Activated CD4-positive, alpha-beta T cell treated with anti-CD3 and anti-CD28 coated beads for 1 hour (primary cell): ENCODE results near the gene GJB2.
"Not testable (repeated sequence)": the region's sequence is repeated elsewhere in the genome, so short reads cannot be mapped to it uniquely, and the experiment has no call there.

Experiments
- DNase-seq: peaks from one replicate; pipeline ENCODE4 v3.0.0-alpha.2; 2020

GJB2 gene

GRCh38 chr13:20161275-20161950, 31.3 kb downstream of the GJB2 start:
- DNase-seq: peak; percentile 24

GRCh38 chr13:20160306-20161274, 32.1 kb downstream of the GJB2 start, which contains the start of gene GJA3:
Gene GJA3, minus strand, starts transcription at chr13:20161052. Its CDS starts 17,764 bp downstream, at chr13:20143288.
- peak; percentile 43 for DNase-seq

- no peak for DNase-seq
Measured at GRCh38 chr13:20159646-20160305, 33.0 kb downstream of the GJB2 start.

GRCh38 chr13:20157151-20157796, 35.5 kb downstream of the GJB2 start:
- DNase-seq: no peak

DNA sequence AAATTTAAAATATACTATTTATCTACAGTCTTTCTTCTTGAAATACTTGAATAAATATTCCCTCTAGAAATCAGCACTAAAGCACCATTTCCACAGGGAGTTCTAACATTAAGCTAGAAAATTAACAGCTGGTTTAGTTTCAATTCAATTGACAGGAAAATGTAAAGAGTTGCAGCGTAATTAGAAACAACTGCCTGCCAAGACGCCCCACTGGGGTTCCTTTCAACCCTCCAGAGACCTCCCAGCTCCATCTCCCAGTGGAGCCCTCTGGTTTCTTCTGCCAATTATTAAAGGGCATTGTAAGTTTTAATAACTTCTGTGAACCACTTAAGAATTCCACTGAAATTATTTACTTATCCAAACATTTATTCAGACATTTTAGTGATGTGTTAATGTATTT, 36.0 kb downstream of the GJB2 start:
- DNase-seq: no peak

DNA sequence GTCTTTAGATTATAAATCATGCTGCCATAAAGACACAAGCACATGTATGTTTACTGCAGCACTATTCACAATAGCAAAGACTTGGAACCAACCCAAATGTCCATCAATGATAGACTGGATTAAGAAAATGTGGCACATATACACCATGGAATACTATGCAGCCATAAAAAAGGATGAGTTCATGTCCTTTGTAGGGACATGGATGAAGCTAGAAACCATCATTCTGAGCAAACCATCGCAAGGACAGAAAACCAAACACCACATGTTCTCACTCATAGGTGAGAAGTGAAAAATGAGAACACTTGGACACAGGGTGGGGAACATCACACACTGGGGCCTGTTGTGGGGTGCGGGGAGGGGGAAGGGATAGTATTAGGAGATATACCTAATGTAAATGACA, 39.4 kb downstream of the GJB2 start:
- DNase-seq: not testable (repeated sequence)

DNA sequence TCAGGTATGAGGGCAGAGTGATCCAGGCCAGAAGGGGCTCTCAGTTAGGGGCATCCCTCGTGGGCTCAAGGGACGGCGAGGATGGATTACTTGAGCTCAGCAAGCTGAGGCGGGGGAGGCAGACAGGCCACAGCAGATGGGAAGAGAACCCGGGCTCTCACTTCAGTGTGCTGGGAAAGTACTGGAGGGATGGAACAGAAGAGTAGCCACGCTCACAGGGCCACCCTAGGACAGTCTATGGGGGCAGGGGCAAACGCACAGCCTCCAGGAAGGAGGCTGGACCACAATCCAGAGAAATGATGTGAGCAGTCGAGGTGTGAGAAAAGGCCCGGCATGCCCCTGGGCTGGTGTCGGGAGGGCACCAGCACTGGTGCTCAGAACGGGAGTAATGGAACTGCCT, 41.1 kb downstream of the GJB2 start:
- DNase-seq: no peak

GRCh38 chr13:20151016-20151415, 41.7 kb downstream of the GJB2 start:
- DNase-seq: no peak

DNA sequence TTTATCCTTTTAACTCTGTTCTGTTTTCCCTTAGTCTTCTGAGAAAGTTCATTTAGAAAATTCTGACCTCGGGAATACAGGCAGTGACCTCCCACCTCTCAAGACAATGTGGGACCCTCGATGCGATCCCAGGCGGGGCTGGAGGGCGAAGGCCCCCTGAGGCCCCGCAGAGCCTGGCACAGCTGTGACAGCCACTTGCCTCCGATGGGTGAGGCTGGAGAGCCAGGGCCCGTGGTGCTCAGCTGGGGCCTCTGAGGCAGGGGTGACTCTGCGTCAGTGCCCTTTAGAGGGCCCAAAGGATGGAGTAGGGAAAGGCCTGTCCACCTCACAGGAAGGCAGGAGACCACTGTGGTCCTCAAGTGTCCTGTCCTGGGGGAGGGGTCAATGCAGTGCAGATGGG, 42.2 kb downstream of the GJB2 start:
- DNase-seq: no peak

- DNase-seq: no peak
Measured at GRCh38 chr13:20149762-20150161, 43.0 kb downstream of the GJB2 start.

DNA sequence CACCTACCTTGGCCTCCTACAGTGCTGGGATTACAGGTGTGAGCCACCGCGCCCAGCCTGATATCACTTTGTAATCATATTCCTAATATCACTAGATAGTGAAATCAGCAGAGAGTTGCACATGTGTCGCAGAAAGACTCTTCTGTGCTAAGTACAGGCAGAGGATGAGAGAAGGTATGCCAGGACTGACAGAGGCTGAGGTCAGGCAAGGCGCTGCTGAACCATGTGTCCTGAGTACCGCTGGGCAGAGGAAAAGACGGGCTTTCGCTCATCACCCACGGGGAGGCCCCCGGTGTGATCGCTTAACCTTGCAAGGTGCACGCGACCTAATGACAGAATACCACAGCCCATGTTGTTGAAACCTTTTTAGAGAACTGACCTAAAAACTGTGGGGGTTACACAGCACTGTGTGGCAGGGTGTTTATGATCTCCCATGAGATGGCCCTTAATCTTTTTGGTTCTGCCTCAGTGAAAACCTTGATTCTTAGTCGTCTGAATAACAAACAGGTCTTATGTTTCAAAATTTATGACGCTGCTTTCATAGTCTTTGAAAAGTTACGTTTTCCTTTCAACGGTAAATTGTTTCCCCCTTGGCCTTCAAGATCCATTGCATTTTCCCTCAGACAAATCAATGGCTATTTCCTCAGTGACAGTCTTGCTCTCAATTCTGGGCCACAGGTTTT, 44.1 kb downstream of the GJB2 start:
- DNase-seq: no peak

GRCh38 chr13:20146381-20146780, 46.4 kb downstream of the GJB2 start:
- DNase-seq: no peak

DNA sequence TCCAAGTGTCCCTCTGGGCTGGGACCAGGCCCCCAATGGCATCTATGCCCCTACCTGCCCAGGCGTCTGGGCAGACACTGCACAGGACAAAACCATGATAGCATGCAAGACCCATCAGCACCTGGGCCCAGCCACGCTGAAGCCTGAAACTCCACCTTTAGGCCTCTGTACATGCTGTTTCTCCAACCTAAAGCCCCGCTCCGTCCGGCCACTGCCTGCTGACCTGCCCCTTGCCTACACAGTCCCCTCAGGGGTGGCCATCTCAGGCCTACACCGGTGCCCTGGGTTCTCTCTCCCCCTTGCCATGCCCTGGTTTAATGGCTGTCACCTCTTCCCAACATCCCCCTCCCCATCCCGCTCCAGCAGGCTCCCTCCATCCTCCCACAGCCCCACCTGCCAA, 47.2 kb downstream of the GJB2 start:
- no peak for DNase-seq

DNA sequence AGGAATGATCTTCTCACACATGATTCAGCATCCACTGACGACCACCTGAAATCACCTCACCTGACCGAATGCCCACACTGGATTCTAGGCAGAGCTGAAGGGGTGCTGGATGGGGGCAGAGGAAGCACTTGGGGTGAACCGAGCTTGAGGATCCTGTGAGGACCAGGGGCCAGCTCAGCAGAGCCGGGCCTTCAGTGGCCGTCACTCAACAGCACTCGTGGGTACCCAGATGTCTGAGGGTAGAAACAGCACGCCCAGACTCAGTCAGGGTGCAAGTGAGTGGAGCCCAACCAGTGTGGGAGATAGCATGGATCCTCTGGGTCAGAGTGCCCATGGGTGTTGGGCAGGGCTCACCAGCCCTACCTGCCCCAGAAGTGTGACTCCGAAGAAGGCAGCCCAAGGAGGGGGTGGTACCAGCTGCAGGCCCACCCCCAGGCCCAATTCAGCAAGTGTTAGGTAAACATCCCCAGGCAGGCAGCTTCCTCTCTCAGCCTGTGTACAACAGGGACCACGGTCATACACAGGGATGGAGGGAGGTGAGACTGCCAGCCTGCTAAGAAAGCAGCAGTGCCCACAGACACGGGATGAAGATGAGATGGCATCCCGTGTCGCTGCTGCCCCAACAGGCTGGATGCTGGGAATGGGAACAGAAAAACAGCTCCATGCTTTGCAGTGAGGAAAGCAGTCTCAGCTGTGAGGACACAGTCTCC, 48.4 kb downstream of the GJB2 start:
- no peak for DNase-seq

DNA sequence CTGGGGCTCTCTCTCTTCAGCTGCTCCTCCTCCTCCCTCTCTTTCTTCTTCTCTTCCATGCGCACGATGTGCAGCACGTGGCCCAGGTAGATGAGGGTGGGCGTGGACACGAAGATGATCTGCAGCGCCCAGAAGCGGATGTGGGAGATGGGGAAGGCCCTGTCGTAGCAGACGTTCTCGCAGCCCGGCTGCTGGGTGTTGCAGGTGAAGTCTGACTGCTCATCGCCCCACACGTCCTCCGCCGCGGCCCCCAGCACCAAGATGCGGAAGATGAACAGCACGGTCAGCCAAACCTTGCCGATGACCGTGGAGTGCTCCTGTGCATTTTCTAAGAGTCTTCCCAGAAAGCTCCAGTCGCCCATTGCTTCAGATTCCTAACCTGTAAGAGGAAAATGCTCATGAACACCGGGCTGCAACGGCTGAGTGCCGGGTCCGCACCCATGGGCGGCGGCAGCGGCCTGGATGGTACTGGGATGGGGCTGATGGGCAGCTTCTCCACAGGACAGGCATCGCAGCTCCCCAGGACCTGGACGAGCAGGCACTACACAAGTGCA, 49.7 kb downstream of the GJB2 start:
- DNase-seq: no peak

DNA sequence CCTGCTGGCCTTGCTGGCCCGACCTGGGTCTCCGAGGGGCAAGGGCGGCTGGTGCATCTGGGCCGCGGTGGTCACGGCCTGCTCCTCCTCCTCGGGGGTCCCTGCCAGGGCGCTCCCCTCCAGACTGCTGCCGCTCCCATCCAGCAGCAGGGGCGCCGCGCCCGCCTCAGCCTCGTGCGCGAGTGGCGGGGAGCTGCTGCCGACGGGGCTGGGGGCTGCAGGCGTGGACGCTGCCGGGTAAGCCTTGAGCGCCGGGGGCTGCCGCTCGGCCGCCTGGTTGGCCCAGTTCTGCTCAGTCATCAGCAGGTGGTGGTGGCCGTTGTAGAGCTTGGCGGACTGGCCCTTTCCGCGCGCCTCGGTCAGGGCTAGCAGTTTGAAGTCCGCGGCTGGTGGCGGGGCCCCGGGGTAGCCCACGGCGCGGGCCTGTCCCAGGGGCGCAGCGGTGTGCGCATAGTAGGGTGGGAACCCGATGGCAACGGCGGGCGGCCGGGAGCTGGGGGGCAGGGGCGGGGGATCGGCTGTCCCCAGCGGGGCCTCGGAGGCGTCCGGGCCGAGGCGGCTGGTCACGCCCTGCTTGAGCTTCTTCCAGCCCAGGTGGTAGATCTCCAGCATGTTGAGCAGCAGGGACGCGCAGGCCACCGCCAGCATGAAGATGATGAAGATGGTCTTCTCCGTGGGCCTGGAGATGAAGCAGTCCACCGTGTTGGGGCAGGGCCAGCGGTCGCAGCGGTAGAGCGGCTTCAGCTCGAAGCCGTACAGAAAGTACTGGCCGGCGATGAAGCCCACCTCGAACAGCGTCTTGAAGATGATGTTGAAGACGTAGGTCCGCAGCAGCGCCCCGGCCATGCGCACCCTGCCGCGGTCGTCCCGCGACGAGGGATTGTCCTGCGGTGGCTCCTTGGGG, 50.5 kb downstream of the GJB2 start:
- no peak for DNase-seq

- no peak for DNase-seq
Measured at GRCh38 chr13:20141238-20142022, 51.3 kb downstream of the GJB2 start.

- no peak for DNase-seq
Measured at GRCh38 chr13:20140487-20140886, 52.3 kb downstream of the GJB2 start.

- no peak for DNase-seq
Measured at GRCh38 chr13:20137875-20138274, 54.9 kb downstream of the GJB2 start.
